ENCODE data around the gene ANAPC7.
"Not testable (repeated sequence)": the region's sequence is repeated elsewhere in the genome, so short reads cannot be mapped to it uniquely, and the experiment has no call there.

ANAPC7 gene

GRCh38 chr12:110373962-110374611 lies 29.4 kb downstream of the ANAPC7 start:
- no peak for DNase-seq

GRCh38 chr12:110373425-110373824 lies 30.1 kb downstream of the ANAPC7 start:
- no peak for DNase-seq

DNA sequence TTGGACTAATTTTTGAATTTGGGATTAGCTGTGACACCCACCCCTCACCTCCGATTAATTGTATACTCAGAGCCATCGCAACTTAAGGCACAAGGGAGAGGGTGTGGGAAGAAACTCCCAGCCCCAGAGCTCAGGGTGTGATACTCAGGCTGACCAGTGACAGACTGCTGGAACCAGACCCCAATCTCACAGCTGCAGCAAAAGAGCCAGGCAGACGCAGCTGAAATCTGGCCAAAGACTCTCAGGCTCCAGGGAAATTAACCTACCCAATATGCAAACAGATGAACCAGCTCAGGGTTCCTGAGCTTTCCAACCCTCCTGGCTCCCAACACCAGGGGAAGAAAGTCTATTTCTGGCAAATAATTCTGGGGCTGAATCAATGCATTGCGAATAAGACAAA lies 30.5 kb downstream of the ANAPC7 start:
- no peak for DNase-seq

DNA sequence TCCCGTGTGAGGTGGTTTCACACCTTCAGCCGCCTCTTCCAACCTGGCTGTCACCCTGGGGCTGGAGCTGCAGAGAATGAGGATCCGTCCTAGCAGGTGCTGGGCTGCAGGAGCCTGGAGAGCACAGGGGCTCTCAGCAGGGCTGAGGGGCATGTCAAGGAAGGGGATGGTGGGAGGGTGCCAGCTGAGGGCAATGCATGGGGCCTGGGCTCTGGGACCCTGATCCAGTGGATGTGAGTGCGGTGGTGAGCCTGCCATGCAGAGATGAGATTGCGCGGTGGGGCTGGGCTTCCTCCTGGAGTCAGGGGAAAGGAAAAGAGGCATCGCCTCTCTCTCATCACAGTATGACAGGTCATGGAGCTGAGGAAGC lies 31.5 kb downstream of the ANAPC7 start:
- no peak for DNase-seq

DNA sequence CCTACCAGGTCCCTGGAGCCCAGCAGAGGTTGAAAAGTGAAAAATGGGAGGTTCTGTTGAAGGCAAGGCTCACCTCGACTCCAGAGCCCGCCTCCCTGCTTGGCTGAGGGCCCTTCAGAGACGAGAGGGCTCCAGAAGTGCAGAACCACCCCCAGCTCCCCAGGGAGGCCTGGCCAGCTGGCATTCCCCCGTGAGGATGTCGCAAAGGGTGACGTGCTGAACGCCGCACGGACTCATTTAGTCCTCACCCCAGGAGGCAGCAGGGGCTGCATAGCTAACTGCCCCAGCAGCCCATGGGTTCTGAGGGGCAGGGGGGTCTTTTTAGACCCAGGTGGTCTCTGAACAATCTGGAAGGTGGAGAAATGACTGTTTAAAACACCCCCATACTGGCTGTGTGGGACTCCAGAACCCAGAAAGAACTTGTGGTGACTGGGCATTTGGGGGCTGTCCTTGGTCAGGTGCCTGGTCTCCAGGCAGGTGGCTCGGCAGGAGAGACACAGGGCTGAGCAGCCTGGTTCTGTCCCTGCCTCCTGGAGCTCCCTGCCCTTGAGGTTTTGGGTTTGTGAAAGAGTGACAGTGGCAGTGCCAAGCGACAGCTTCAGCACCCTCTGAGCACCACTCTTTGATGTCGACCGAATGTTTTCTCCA lies 32.0 kb downstream of the ANAPC7 start:
- no peak for DNase-seq

DNA sequence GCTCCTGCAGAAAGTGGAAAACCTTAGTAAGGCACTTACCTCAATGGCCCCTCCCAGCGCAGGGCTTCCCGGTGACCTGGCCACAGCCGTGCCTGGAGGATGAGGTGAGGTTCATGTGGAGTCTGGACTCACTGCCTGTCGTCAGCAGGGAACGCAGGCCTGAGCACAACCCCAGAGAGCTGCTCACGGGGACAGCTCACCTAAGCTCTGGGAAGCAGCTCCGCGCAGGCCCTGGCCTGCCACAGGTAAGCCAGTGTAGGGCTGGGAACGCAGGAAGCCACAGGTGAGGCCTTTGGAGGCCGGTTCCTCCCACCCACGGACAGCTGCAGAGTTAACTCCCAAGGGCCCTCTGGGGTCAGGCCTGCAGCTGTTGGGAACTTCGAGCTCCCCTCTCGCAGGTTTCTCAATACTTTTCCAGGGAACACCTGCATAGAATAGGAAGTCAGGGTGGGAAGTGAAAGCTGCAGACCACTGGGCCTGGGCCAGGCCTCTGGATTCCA lies 32.7 kb downstream of the ANAPC7 start:
- no peak for DNase-seq

DNA sequence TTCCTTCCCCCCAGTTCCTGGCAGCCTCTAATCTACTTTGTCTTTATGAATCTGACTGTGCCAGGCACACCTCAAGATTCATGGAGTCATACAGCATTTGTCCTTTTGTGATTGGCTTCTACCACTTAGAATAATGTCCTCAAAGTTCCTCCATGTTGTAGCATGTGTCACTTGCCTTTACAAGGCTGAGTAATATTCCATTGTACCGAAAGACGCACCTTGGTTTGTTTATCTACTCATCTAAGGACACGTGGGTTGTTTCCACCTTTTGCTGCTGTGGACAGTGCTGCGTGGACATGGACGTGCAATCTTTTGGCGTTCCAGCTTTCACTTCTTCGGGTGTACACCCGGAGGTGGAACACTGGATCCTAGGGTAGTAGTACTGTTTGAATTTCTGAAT lies 33.5 kb downstream of the ANAPC7 start:
- no peak for DNase-seq

- no peak for DNase-seq
Observed at GRCh38 chr12:110367181-110367864, 36.2 kb downstream of the ANAPC7 start.

DNA sequence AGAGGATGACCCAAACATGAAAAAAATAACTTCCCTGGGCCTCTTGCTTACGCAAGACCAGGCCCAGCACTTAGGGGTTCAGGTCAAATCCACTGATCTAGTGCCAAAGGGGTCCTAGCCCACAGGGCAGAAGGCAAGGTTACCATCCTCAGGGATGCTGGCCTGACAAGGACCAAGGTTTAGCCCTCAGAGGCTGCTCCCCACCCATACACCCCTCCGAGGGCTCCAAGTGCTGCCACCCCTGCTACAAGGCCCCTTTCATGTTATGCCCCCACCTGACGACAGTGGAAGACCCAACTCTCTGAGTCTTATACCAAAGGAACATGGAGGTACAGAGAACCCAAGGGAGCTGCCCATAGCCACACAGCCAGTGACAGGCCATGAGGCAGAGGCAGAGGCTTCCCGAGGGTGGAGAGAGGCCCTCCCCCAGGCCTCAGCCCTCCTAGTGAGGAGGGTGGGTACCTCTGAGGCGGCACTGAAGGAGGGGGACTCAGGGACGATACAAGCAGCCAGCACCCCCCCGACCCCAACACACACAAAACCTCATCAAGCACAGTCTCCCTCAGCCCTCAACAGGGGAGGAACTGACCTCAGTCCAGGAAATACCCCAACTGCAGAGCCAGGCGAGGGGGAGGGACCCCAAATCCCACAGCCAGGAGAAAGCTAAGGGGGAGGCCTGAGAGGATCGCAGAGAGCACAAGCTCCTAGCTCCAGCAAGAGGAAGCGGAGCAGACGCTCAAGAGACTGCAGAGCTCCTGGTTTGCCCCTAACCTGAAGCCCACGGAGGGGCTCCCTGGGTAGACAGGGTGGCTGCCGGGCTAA lies 37.0 kb downstream of the ANAPC7 start:
- DNase-seq = no peak

GRCh38 chr12:110365489-110366320 lies 37.8 kb downstream of the ANAPC7 start:
- no peak for DNase-seq

DNA sequence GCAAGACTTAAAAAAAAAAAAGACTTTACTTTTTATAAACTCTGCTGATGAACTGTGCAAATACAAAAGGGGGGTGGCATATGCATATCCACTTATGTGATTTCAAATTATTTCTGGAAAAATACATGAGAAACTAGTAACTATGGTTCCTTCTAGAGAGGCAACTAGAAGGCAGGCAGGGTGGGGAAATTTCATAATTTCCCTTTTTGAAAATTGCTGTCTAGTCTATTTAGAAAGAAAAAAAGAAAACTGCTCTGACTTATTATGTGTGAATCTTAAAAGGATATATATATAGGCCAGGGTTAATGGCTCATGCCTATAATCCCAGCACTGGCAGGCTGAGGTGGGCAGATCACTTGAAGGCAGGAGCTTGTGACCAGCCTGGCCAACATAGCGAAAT lies 42.3 kb downstream of the ANAPC7 start:
- DNase-seq = no peak

- DNase-seq = not testable (repeated sequence)
Observed at GRCh38 chr12:110358384-110359097, 45.0 kb downstream of the ANAPC7 start.

- no peak for DNase-seq
Observed at GRCh38 chr12:110355073-110355472, 48.4 kb downstream of the ANAPC7 start.

- no peak for DNase-seq
Observed at GRCh38 chr12:110354172-110354780, 49.2 kb downstream of the ANAPC7 start.

- DNase-seq = no peak
Observed at GRCh38 chr12:110353211-110353965, 50.1 kb downstream of the ANAPC7 start.

DNA sequence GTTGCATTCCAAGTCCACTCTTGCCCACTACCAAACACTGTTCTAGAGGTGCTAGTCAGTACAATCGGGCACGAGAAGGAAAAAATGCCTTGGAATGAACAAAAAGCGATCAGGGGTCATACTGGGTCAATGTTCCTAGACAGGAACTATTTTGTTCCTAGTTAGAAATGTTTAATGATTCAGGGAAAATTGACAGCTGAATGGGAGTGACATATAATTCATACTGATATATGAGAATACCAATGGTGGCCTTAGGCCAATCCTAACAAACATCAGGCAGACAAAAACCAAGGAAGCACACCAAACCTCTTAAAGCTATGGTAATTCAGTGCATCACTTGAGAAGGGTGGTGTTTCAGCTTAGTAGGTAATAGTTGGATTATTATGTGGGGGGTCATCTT lies 51.1 kb downstream of the ANAPC7 start:
- no peak for DNase-seq

DNA sequence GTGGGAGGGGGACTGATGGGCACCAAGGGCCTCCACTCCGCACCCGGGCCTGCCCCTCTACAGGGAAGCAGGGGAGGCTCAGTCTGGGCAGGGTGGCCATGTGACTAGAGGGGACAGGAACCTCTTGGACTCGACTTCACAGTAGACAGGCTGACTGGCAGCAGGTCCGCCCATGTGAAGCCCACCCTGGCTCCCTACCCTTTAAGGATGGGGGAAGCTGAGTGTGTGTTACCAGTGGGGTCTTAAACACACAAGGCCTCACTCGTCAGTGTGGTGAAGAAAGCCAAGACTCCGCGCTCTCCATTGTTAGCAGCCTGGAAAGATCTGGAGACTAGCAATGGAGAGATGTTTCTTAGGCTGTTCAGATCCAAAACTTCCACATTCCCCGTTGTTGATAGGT lies 52.4 kb downstream of the ANAPC7 start:
- DNase-seq = no peak

DNA sequence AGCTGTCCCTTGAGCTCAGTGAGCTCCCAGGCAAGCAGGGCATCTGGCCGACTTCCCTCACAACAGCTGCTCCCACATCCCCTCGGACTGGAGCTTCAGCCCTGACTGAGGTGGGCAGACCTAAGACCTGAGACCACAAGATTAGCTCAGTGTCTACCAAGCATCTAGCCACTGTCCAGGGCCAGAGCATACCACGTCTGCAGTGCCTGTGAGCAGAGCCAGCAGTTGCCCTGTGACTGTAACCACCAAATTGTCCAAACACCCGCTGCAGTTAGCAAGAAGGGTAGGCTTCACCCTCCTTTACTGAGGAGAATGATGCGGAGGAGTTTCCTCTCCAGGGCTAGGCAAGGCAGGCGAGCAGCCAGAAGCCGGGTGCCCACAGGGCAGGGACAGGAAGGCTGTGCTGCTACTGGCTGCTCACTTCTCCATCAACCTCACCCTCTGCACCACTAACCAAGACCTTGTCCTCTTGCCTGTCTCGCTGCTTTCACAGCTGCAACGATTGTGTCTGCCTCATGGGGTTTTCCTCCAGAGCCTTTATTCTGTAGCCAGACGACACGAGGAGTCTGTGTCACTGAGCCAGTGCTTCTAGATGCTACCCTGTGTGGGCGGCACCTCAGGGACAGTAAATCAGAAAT lies 53.9 kb downstream of the ANAPC7 start:
- DNase-seq = no peak

- DNase-seq = no peak
Observed at GRCh38 chr12:110349096-110349495, 54.4 kb downstream of the ANAPC7 start.
